Measurements from ENCODE around the gene CSF1.

- TF ChIP-seq, protein P1, sequence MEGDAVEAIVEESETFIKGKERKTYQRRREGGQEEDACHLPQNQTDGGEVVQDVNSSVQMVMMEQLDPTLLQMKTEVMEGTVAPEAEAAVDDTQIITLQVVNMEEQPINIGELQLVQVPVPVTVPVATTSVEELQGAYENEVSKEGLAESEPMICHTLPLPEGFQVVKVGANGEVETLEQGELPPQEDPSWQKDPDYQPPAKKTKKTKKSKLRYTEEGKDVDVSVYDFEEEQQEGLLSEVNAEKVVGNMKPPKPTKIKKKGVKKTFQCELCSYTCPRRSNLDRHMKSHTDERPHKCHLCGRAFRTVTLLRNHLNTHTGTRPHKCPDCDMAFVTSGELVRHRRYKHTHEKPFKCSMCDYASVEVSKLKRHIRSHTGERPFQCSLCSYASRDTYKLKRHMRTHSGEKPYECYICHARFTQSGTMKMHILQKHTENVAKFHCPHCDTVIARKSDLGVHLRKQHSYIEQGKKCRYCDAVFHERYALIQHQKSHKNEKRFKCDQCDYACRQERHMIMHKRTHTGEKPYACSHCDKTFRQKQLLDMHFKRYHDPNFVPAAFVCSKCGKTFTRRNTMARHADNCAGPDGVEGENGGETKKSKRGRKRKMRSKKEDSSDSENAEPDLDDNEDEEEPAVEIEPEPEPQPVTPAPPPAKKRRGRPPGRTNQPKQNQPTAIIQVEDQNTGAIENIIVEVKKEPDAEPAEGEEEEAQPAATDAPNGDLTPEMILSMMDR (IDR thresholded peaks at IDR 0.05): no peak
- TF ChIP-seq POLR2A (IDR thresholded peaks at IDR 0.05): no peak
These were observed 66.6 kb downstream of the CSF1 start for GRCh38 chr1:109977225-109977624.

All from Peyer's patch (tissue), 4 donors.